Kidney (tissue), 14 donors: ENCODE data around the gene NME2. TPM values are rescaled to one million over a fixed set of nuclear protein-coding genes. Genes with fewer than 3 reads are reported as not detected.

Experiments used
- DNase-seq, 5 donors: peaks; one replicate each; pipeline ENCODE4 v3.0.0-alpha.2; 2013 to 2020
- FAIRE-seq: peaks from 2 replicates; lab custom pipeline; 2012; peaks lifted over from hg19 to GRCh38; lab: Jason Lieb, UNC
- H3K27ac ChIP-seq, 2 donors: one replicate each; pipeline ENCODE4 v1.7.0; 2013; ENCODE audit warnings: low read depth in 2 of 2, low read length in 2 of 2, inconsistent platforms in 1 of 2
- H3K27me3 ChIP-seq: one replicate; pipeline ENCODE4 v1.7.1; 2013; ENCODE audit warnings: low read length, inconsistent platforms; ENCODE audit not compliant: control insufficient read depth, insufficient read depth
- H3K36me3 ChIP-seq, 3 donors: one replicate each; pipeline versions ENCODE4 v1.7.0 to v1.7.1; 2013; ENCODE audit warnings: low read length in 3 of 3, control low read depth in 1 of 3, inconsistent platforms in 1 of 3; ENCODE audit not compliant: insufficient read depth in 3 of 3, control insufficient read depth in 2 of 3
- H3K4me1 ChIP-seq, 3 donors: one replicate each; pipeline versions ENCODE4 v1.7.0 to v1.7.1; 2013; ENCODE audit warnings: low read length in 3 of 3, inconsistent platforms in 1 of 3, low read depth in 1 of 3; ENCODE audit not compliant: control insufficient read depth in 2 of 3, insufficient read depth in 2 of 3
- H3K4me3 ChIP-seq, 3 donors: one replicate each; pipeline versions ENCODE4 v1.7.0 to v1.8.1; 2013; ENCODE audit warnings: low read length in 3 of 3, control low read depth in 1 of 3, inconsistent platforms in 1 of 3
- H3K9ac ChIP-seq, 3 donors: one replicate each; pipeline versions ENCODE4 v1.7.0 to v1.7.1; 2013; ENCODE audit warnings: low read length in 3 of 3, control low read depth in 1 of 3, inconsistent platforms in 1 of 3
- H3K9me3 ChIP-seq, 3 donors: one replicate each; pipeline versions ENCODE4 v1.7.0 to v1.7.1; 2013; ENCODE audit warnings: low read length in 3 of 3, control low read depth in 1 of 3, inconsistent platforms in 1 of 3; ENCODE audit not compliant: control insufficient read depth in 2 of 3, insufficient read depth in 1 of 3
- intact Hi-C: fragments of 100-400 bp; cut with DNase I; formaldehyde crosslinking; loops from one replicate; pipeline ENCODE4 v1.11.1; 2022
- polyA plus RNA-seq: library from polyadenylated mRNA; stranded (reverse); fragments of 350-450 nt; fragmentation: Illumina TruSeq; extraction: RNeasy Lipid Tissue Mini Kit (QIAGEN cat#74804); gene quantifications from one replicate; pipeline ENCODE4 v1.2.3, GENCODE V29; 2014; ENCODE audit warnings: low read depth, low replicate concordance; ENCODE audit not compliant: insufficient read depth
- total RNA-seq: library from RNA; stranded (reverse); fragmentation: NEBNext Ultra II Directional; extraction: Animal tissue kit (Norgen Biotek cat#: 25700); gene quantifications from one replicate; pipeline ENCODE4 v1.2.1, GENCODE V29; 2021
- TF ChIP-seq, protein P1 (sequence below): IDR thresholded peaks from 3 replicates; pipeline ENCODE4 v1.5.1; 2012; ENCODE audit warnings: mild to moderate bottlenecking, moderate library complexity, borderline replicate concordance; ENCODE audit not compliant: insufficient read depth; ENCODE audit errors: extremely low read depth
- donor health status: control.
- donor health status: control.
- donor health status: control.
- donor health status: control.
- donor health status: control.
- donor health status: DM: yes; HTN: yes; CAD: no.
- donor health status: Normal renal cell carcinoma (clear cell type).

The NME2 gene
- total and polyA plus RNA-seq, 2 donors from 2014 or later: 412 to 736 TPM

DNA sequence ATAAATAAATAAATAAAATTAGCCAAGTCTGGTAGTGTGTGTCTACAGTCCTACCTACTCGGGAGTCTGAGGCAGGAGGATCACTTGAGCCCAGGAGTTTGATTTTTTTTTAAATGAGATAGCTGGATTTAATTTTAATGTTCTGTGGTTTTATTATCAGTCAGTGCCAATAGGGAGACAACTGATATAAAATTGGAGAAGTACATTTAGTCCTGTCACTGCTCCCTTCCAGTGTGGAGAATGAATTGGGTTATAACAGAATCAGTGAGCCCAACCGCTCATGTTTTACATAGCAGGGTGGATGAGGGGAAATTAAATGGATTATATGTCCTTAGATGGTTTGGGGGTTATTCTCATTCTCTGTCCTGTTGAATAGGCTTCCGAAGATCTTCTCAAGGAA lies 6.6 kb upstream of the NME2 start:
- H3K27ac ChIP-seq: no peak overlapping the region
- no peaks in the 10 kb centered on the region for H3K4me1 ChIP-seq
- TF ChIP-seq, protein P1, sequence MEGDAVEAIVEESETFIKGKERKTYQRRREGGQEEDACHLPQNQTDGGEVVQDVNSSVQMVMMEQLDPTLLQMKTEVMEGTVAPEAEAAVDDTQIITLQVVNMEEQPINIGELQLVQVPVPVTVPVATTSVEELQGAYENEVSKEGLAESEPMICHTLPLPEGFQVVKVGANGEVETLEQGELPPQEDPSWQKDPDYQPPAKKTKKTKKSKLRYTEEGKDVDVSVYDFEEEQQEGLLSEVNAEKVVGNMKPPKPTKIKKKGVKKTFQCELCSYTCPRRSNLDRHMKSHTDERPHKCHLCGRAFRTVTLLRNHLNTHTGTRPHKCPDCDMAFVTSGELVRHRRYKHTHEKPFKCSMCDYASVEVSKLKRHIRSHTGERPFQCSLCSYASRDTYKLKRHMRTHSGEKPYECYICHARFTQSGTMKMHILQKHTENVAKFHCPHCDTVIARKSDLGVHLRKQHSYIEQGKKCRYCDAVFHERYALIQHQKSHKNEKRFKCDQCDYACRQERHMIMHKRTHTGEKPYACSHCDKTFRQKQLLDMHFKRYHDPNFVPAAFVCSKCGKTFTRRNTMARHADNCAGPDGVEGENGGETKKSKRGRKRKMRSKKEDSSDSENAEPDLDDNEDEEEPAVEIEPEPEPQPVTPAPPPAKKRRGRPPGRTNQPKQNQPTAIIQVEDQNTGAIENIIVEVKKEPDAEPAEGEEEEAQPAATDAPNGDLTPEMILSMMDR: no peak
- H3K9me3 ChIP-seq: no peaks in the 10 kb centered on the region
- FAIRE-seq (no peak), DNase-seq (no peak)
- H3K4me3 ChIP-seq: no peak overlapping the region
- H3K9ac ChIP-seq: no peak overlapping the region
- H3K36me3 ChIP-seq: peaks cover 4 to 16% (median 7%) of the 10 kb centered on the region in 3 donors
- intact Hi-C loops: no loop called here
- H3K27me3 ChIP-seq: no peaks in the 10 kb centered on the region

DNA sequence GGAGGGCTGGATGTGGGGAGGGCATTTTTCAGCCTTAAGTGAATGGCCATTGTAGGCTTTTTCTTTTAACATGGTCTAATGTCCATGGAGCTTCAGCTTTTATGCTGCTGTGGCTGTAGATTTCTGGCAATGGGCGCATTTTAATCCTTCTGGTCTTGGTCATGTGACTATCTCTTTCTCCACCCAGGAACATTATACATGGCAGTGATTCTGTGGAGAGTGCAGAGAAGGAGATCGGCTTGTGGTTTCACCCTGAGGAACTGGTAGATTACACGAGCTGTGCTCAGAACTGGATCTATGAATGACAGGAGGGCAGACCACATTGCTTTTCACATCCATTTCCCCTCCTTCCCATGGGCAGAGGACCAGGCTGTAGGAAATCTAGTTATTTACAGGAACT lies 4.7 kb upstream of the NME2 start:
- Histone ChIP-seq H3K9me3 (no peaks in the 10 kb centered on the region), H3K27me3 (no peaks in the 10 kb centered on the region), H3K4me1 (peaks cover 0 to 7% (median 0%) of the 10 kb centered on the region in 3 donors), H3K9ac (no peak overlapping the region), H3K27ac (no peak overlapping the region), H3K4me3 (no peak overlapping the region), H3K36me3 (peaks cover 4 to 16% (median 7%) of the 10 kb centered on the region in 3 donors)
- no peak for DNase-seq
- no peak for FAIRE-seq
- intact Hi-C loops: no loop called here
- TF ChIP-seq, protein P1: no peak

DNA sequence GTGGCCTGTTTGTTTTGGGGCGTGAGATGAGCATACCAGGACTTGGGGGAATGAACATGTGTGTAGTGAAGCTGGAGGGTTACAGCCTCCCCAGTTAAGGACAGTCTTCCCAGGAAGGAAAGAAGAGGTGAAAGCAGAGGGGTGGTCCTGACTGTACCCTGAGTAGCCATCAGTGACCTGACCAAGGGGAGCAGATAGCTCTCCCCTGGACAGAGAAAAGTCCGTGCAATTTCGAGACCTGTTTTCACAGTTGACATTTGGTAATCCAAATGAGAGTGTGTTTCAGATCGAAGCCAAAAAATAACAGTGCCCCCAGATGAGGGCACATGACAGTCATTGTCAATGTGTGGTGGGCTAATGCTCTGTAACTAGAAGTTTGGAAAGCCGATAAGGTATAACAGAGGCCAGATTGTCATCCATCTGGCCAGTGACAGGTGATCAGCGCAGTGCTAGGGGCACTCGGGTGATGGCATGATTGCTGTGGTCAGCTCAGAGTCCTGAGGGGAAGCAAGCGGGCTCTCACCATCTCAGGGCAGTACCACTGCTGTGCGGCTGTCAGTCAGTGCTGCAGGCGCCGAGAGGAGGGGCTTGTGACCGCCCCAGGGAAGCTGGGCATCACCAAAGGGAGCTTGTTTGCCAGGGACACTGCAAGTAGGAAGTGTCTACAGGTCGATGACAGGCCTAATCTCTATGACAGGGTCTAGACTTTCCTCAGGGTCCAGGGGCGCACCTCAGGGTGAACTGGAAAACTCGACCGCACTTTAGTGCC lies 1.1 kb upstream of the NME2 start:
- H3K4me3 ChIP-seq: peak overlapping the region in 2 of 3 donors; percentile 96 to 98
- intact Hi-C loops: no loop called here
- peak overlapping the region in 1 of 3 donors; percentile 99 for H3K9ac ChIP-seq

More for the DNA sequence above, 1.1 kb upstream of the NME2 start:
- peaks cover 0 to 13% (median 8%) of the 10 kb centered on the region in 3 donors for H3K36me3 ChIP-seq
- TF ChIP-seq, protein P1: no peak
- FAIRE-seq: no peak
- H3K4me1 ChIP-seq: peaks cover 0 to 7% (median 0%) of the 10 kb centered on the region in 3 donors
- peak overlapping the region; percentile 89 to 97 for H3K27ac ChIP-seq
- H3K27me3 ChIP-seq: no peaks in the 10 kb centered on the region
- no peaks in the 10 kb centered on the region for H3K9me3 ChIP-seq
- DNase-seq: peak in 2 of 5 donors; percentile 11 to 62
